H1 (cell line): Measurements from ENCODE around the gene DNASE2B. TPM values are rescaled to one million over a fixed set of nuclear protein-coding genes. Genes with fewer than 3 reads are reported as not detected.

Experiments used
- KDM1A ChIP-seq: fragments of 200-600, 300-600 bp; sonication (generic); IDR thresholded peaks from 2 replicates; pipeline ENCODE4 v1.7.1; 2016; ENCODE audit warnings: mild to moderate bottlenecking, low read length, borderline replicate concordance
- polyA plus RNA-seq, 7 experiments: library from polyadenylated mRNA; depleted of rRNA in 3 of 7; stranded (reverse) in 5 of 7; unstranded in 2 of 7; fragments of >200 nt in 5 of 7; fragments of 200-250 nt in 2 of 7; gene quantifications; 1 replicate in 5 of 7; 2 replicates in 1 of 7; 4 replicates in 1 of 7; pipeline versions ENCODE4 v1.2.1 to v1.2.3, GENCODE V29; 2011 to 2013; ENCODE audit warnings: missing spikeins in 2 of 7, mixed read lengths in 2 of 7
- total RNA-seq: library from RNA; stranded (reverse); fragmentation: NEBNext Ultra II Directional; extraction: Animal tissue kit (Norgen Biotek cat#: 25700); gene quantifications from 2 replicates; pipeline ENCODE4 v1.2.1, GENCODE V29; 2021

DNASE2B gene
- total and polyA plus RNA-seq, 2 of the 8 experiments (the other 6 are each of a cell fraction or from before 2014, with no cell fraction given): not detected

DNA sequence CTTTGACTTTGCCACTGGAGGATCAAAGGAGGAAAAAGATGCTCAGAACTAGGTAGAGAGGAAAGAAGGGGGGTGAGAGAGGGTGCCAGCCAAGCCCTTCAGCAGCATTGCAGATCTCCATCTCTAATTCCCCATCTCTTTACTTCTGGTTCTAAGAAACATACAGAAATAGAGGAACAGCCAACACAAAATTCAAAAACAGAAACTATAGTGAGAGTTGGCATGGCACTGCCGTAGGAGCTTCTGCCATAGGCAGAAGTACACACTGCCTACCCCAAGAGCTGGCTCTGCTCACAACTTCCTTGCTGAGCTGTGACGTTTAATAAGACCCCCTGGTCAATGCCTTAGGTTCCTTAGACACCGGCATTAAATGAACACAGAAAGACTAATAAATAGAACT is 54.2 kb downstream of the DNASE2B start (continued):
- TF ChIP-seq KDM1A: no peak
